Suprapubic skin (tissue), 4 donors: ENCODE results near the gene ERRFI1.

Experiments
- POLR2A ChIP-seq, 2 donors: fragments of 450-650 bp; IDR thresholded peaks; one replicate each; pipeline ENCODE4 v1.6.1; 2017; ENCODE audit warnings: antibody characterized with exemption in 2 of 2, mild to moderate bottlenecking in 2 of 2, moderate library complexity in 2 of 2
- POLR2AphosphoS5 ChIP-seq, 3 donors: sonication (generic); formaldehyde crosslinking; IDR thresholded peaks; one replicate each; pipeline ENCODE4 v1.6.1; 2017; ENCODE audit warnings: antibody characterized with exemption in 3 of 3
- TF ChIP-seq, protein P1 (sequence below), 2 donors: fragments of 200-600 bp in 1 of 2; fragments of 450-650 bp in 1 of 2; sonication (generic) in 1 of 2; IDR thresholded peaks; one replicate each; pipeline ENCODE4 v1.5.1; 2016 to 2019; ENCODE audit warnings: antibody characterized with exemption in 2 of 2, mild to moderate bottlenecking in 1 of 2, moderate library complexity in 1 of 2

GRCh38 chr1:8047686-8048445 is 21.8 kb upstream of the ERRFI1 start:
- TF ChIP-seq, protein P1, sequence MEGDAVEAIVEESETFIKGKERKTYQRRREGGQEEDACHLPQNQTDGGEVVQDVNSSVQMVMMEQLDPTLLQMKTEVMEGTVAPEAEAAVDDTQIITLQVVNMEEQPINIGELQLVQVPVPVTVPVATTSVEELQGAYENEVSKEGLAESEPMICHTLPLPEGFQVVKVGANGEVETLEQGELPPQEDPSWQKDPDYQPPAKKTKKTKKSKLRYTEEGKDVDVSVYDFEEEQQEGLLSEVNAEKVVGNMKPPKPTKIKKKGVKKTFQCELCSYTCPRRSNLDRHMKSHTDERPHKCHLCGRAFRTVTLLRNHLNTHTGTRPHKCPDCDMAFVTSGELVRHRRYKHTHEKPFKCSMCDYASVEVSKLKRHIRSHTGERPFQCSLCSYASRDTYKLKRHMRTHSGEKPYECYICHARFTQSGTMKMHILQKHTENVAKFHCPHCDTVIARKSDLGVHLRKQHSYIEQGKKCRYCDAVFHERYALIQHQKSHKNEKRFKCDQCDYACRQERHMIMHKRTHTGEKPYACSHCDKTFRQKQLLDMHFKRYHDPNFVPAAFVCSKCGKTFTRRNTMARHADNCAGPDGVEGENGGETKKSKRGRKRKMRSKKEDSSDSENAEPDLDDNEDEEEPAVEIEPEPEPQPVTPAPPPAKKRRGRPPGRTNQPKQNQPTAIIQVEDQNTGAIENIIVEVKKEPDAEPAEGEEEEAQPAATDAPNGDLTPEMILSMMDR (IDR thresholded peaks at IDR 0.05): no peak
- TF ChIP-seq POLR2AphosphoS5 (IDR thresholded peaks at IDR 0.05): no peak
- no peak for TF ChIP-seq POLR2A (IDR thresholded peaks at IDR 0.05)
